Right lobe of liver (tissue), 6 donors: Measurements from ENCODE around the gene ABCA3. TPM values are rescaled to one million over a fixed set of nuclear protein-coding genes. Genes with fewer than 3 reads are reported as not detected.

Source experiments
- ATAC-seq, 4 donors: fragments of 200-7000 bp; cut with Tn5 transposase; one replicate each; pipeline ENCODE4 v1.9.1; 2020; ENCODE audit warnings: mild to moderate bottlenecking in 4 of 4, moderate library complexity in 4 of 4
- DNase-seq, 3 donors: peaks; one replicate each; pipeline ENCODE4 v3.0.0-alpha.2; 2020
- H3K27ac ChIP-seq, 3 donors: fragments of 200-600 bp; one replicate each; pipeline ENCODE4 v1.8.0; 2022
- H3K27me3 ChIP-seq, 2 donors: fragments of 200-600 bp; one replicate each; pipeline ENCODE4 v1.8.0; 2022
- H3K36me3 ChIP-seq, 4 donors: fragments of 200-600 bp; sonication (generic) in 1 of 4; one replicate each; pipeline versions ENCODE4 v1.5.1 to v1.8.0; 2017 to 2022; ENCODE audit warnings: control low read depth in 1 of 4
- H3K4me1 ChIP-seq, 4 donors: fragments of 200-600 bp; sonication (generic) in 1 of 4; one replicate each; pipeline versions ENCODE4 v1.5.1 to v1.8.0; 2017 to 2022; ENCODE audit warnings: control low read depth in 1 of 4
- H3K4me3 ChIP-seq, 3 donors: fragments of 200-600 bp; one replicate each; pipeline ENCODE4 v1.8.0; 2022
- H3K9me3 ChIP-seq, 4 donors: fragments of 200-600 bp; sonication (generic) in 1 of 4; one replicate each; pipeline versions ENCODE4 v1.5.1 to v1.8.0; 2017 to 2022; ENCODE audit warnings: control low read depth in 1 of 4
- CTCF ChIP-seq, 4 donors: fragments of 200-600 bp in 3 of 4; fragments of 450-650 bp in 1 of 4; IDR thresholded peaks; one replicate each; pipeline versions ENCODE4 v1.5.1 to v1.8.0; 2016 to 2022; ENCODE audit warnings: antibody characterized with exemption in 4 of 4, mild to moderate bottlenecking in 2 of 4
- POLR2A ChIP-seq: fragments of 450-650 bp; IDR thresholded peaks from one replicate; pipeline ENCODE4 v1.6.1; 2017; ENCODE audit warnings: antibody characterized with exemption, mild to moderate bottlenecking
- WGBS: methylation state at CpG from one replicate; pipeline ENCODE4 v1.1.6; 2018; ENCODE audit warnings: low coverage, low lambda C conversion rate; ENCODE audit not compliant: insufficient coverage; ENCODE audit errors: missing lambda C conversion rate; 5-methylcytosine and 5-hydroxymethylcytosine counted together
- intact Hi-C, 2 donors: fragments of 100-400 bp; cut with DNase I; formaldehyde crosslinking; loops; one replicate each; pipeline versions ENCODE4 v1.11.2 to v1.14.1; 2022
- total RNA-seq, 6 experiments: library from RNA; depleted of rRNA in 2 of 6; stranded (reverse); fragments of >200 nt in 2 of 6; fragmentation: NEBNext Ultra II Directional in 3 of 6; extraction: Animal tissue kit (Norgen Biotek cat#: 25700) in 3 of 6; gene quantifications; one replicate each; pipeline versions ENCODE4 v1.1.0 to v1.2.4, GENCODE V29; 2016 to 2023
- donor health status: DM: no; HTN: yes; CAD: no.
- donor health status: DM: no; HTN: no; CAD: no.
- donor health status: DM: no; HTN: no; CAD: no.
- donor health status: DM: no; HTN: yes; CAD: no.
- donor health status: DM: no; HTN: yes; CAD: no.

Gene ABCA3
- total RNA-seq, 6 experiments from 2014 or later: 1.2 to 2.9 (median 2.1) TPM

GRCh38 chr16:2372684-2373083 is 32.2 kb upstream of the ABCA3 start:
- DNase-seq (no peak), ATAC-seq (no peak)
- WGBS: 63% methylated on average over 4 of the region's 4 CpGs
- Histone ChIP-seq H3K36me3 (no peaks in the 10 kb centered on the region), H3K27me3 (no peaks in the 10 kb centered on the region), H3K4me1 (no peaks in the 10 kb centered on the region), H3K4me3 (no peak overlapping the region), H3K27ac (no peak overlapping the region), H3K9me3 (no peaks in the 10 kb centered on the region)
- no peak for TF ChIP-seq CTCF (IDR thresholded peaks at IDR 0.05)
- intact Hi-C loops: no loop called here

- H3K27ac ChIP-seq: no peak overlapping the region
- no peak for DNase-seq
- no peaks in the 10 kb centered on the region for H3K27me3 ChIP-seq
- H3K4me1 ChIP-seq: no peaks in the 10 kb centered on the region
- WGBS: 100% methylated on average over 2 of the region's 2 CpGs
- H3K36me3 ChIP-seq: no peaks in the 10 kb centered on the region
- no peaks in the 10 kb centered on the region for H3K9me3 ChIP-seq
- TF ChIP-seq POLR2A (no peak), CTCF (IDR thresholded peaks at IDR 0.05) (no peak)
- ATAC-seq: no peak
- intact Hi-C loops: no loop called here
- H3K4me3 ChIP-seq: no peak overlapping the region
Measured at GRCh38 chr16:2371421-2371820, 30.9 kb upstream of the ABCA3 start.

- no peaks in the 10 kb centered on the region for H3K36me3 ChIP-seq
- TF ChIP-seq CTCF (IDR thresholded peaks at IDR 0.05) (no peak), POLR2A (no peak)
- no peak overlapping the region for H3K27ac ChIP-seq
- H3K4me3 ChIP-seq: no peak overlapping the region
- intact Hi-C loops: no loop called here
- no peaks in the 10 kb centered on the region for H3K9me3 ChIP-seq
- ATAC-seq (no peak), DNase-seq (no peak)
- H3K4me1 ChIP-seq: no peaks in the 10 kb centered on the region
- H3K27me3 ChIP-seq: no peaks in the 10 kb centered on the region
Measured at GRCh38 chr16:2370721-2371120, 30.2 kb upstream of the ABCA3 start.

- no peak for ATAC-seq
- Histone ChIP-seq H3K36me3 (no peaks in the 10 kb centered on the region), H3K27ac (no peak overlapping the region), H3K4me3 (no peak overlapping the region), H3K9me3 (no peaks in the 10 kb centered on the region), H3K27me3 (no peaks in the 10 kb centered on the region), H3K4me1 (no peaks in the 10 kb centered on the region)
- WGBS: 71% methylated on average over 10 of the region's 13 CpGs
- intact Hi-C loops: no loop called here
- TF ChIP-seq CTCF (IDR thresholded peaks at IDR 0.05): no peak
- no peak for TF ChIP-seq POLR2A
- no peak for DNase-seq
Measured at GRCh38 chr16:2366660-2367309, 26.3 kb upstream of the ABCA3 start.
